ENCODE results near the gene UBB.

GRCh38 chr17:16345565-16345964 is 35.3 kb upstream of the UBB start:
- TF ChIP-seq CTCF (conservative IDR thresholded peaks at IDR 0.05; ENCODE audit: low read depth, low read length) (no peak), EZH2 (IDR thresholded peaks at IDR 0.05; ENCODE audit: borderline replicate concordance, low read depth, low read length, poor library complexity, severe bottlenecking) (no peak)
